ENCODE results near the gene TRIM46. TPM values are rescaled to one million over a fixed set of nuclear protein-coding genes. Genes with fewer than 3 reads are reported as not detected.
A peak's percentile ranks its signal among the peaks of the same experiment; 100 is the strongest.
"Not testable (repeated sequence)": the region's sequence is repeated elsewhere in the genome, so short reads cannot be mapped to it uniquely, and the experiment has no call there.

TRIM46 gene
- total RNA-seq, 8 experiments from 2014 or later, result 0.20 to 20.2 (median 11.4) TPM

- H3K27ac ChIP-seq, result no peak overlapping the region
- no peaks in the 10 kb centered on the region for H3K4me1 ChIP-seq (replicated peaks in 1 of 2)
- no peak overlapping the region for H3K4me3 ChIP-seq
- WGBS, 10 experiments, result 60 to 83% (median 75%) methylated on average over 1 of the region's 1 CpG; no CpG with 5 or more reads in 3 of the 10 experiments
- no peak for ATAC-seq (replicated peaks in 6 of 8)
- in situ Hi-C loops (cut with MboI; ENCODE audit: low pct_unique_long_range_greater_than_20kb in 2 of 9, low sequenced_read_pairs in 9 of 9, unreplicated experiment in 9 of 9), result no loop called here
Measured at GRCh38 chr1:155158991-155159390, 14.7 kb upstream of the TRIM46 start.

- H3K4me1 ChIP-seq (replicated peaks in 1 of 2), result no peaks in the 10 kb centered on the region
- no peak for ATAC-seq (replicated peaks in 6 of 8)
- WGBS, 10 experiments, result 19 to 90% (median 78%) methylated on average over 1 to 8 of the region's 8 CpGs; no CpG with 5 or more reads in 3 of the 10 experiments
- no peak overlapping the region for H3K4me3 ChIP-seq
- no peak overlapping the region for H3K27ac ChIP-seq
- in situ Hi-C loops (cut with MboI; ENCODE audit: low pct_unique_long_range_greater_than_20kb in 2 of 9, low sequenced_read_pairs in 9 of 9, unreplicated experiment in 9 of 9), result loop anchor here in 4 of 9 experiments (10.0 kb wide), 2 partner anchors 55 to 65 kb away; no protein-coding TSS in a partner anchor
Measured at GRCh38 chr1:155160128-155160527, 13.5 kb upstream of the TRIM46 start.

GRCh38 chr1:155162631-155163030 lies 11.0 kb upstream of the TRIM46 start:
- WGBS, 10 experiments, result 70 to 100% (median 100%) methylated on average over 1 to 6 of the region's 6 CpGs; no CpG with 5 or more reads in 1 of the 10 experiments
- not testable (repeated sequence) for H3K4me3 ChIP-seq; ATAC-seq (replicated peaks in 6 of 8); H3K27ac ChIP-seq
- peaks cover 10 to 16% of the 10 kb centered on the region in 2 donors for H3K4me1 ChIP-seq (replicated peaks in 1 of 2)
- in situ Hi-C loops (cut with MboI; ENCODE audit: low pct_unique_long_range_greater_than_20kb in 2 of 9, low sequenced_read_pairs in 9 of 9, unreplicated experiment in 9 of 9), result loop anchor here in 4 of 9 experiments (10.0 kb wide), 2 partner anchors 58 to 68 kb away; no protein-coding TSS in a partner anchor

GRCh38 chr1:155163785-155164184 lies 9.9 kb upstream of the TRIM46 start:
- in situ Hi-C loops (cut with MboI; ENCODE audit: low pct_unique_long_range_greater_than_20kb in 2 of 9, low sequenced_read_pairs in 9 of 9, unreplicated experiment in 9 of 9), result loop anchor here in 4 of 9 experiments (10.0 kb wide), 2 partner anchors 59 to 69 kb away; no protein-coding TSS in a partner anchor
- not testable (repeated sequence) for H3K27ac ChIP-seq; ATAC-seq (replicated peaks in 6 of 8); H3K4me3 ChIP-seq
- peaks cover 10 to 17% of the 10 kb centered on the region in 2 donors for H3K4me1 ChIP-seq (replicated peaks in 1 of 2)
- 77 to 100% (median 95%) methylated on average over 1 to 4 of the region's 4 CpGs for WGBS, 10 experiments

- peaks cover 10 to 17% of the 10 kb centered on the region in 2 donors for H3K4me1 ChIP-seq (replicated peaks in 1 of 2)
- in situ Hi-C loops (cut with MboI; ENCODE audit: low pct_unique_long_range_greater_than_20kb in 2 of 9, low sequenced_read_pairs in 9 of 9, unreplicated experiment in 9 of 9), result loop anchor here in 5 of 9 experiments (5.0 to 10.0 kb wide), 3 partner anchors 60 to 72 kb away; no protein-coding TSS in a partner anchor
- not testable (repeated sequence) for H3K4me3 ChIP-seq; ATAC-seq (replicated peaks in 6 of 8); H3K27ac ChIP-seq
- 70 to 95% (median 89%) methylated on average over 2 to 8 of the region's 11 CpGs; no CpG with 5 or more reads in 4 of the 10 experiments for WGBS, 10 experiments
Measured at GRCh38 chr1:155164625-155165024, 9.0 kb upstream of the TRIM46 start.

- in situ Hi-C loops (cut with MboI; ENCODE audit: low pct_unique_long_range_greater_than_20kb in 2 of 9, low sequenced_read_pairs in 9 of 9, unreplicated experiment in 9 of 9), result loop anchor here in 5 of 9 experiments (5.0 to 10.0 kb wide), 3 partner anchors 61 to 74 kb away; no protein-coding TSS in a partner anchor
- Histone ChIP-seq H3K4me3 (no peak overlapping the region), H3K4me1 (replicated peaks in 1 of 2) (peaks cover 10 to 17% of the 10 kb centered on the region in 2 donors), H3K27ac (peak overlapping the region in 1 of 2 donors; percentile 50)
- WGBS, 10 experiments, result 49 to 81% (median 54%) methylated on average over 3 of the region's 8 CpGs; no CpG with 5 or more reads in 7 of the 10 experiments
- ATAC-seq (replicated peaks in 6 of 8), result peak in 3 of 8 experiments; percentile 0 to 9 (median 6)
Measured at GRCh38 chr1:155166051-155166470, 7.6 kb upstream of the TRIM46 start.

GRCh38 chr1:155166471-155167165 lies 7.0 kb upstream of the TRIM46 start:
- WGBS, 10 experiments, result 16 to 50% (median 35%) methylated on average over 1 to 12 of the region's 27 CpGs; no CpG with 5 or more reads in 6 of the 10 experiments
- peak overlapping the region; percentile 50 to 69 for H3K27ac ChIP-seq
- in situ Hi-C loops (cut with MboI; ENCODE audit: low pct_unique_long_range_greater_than_20kb in 2 of 9, low sequenced_read_pairs in 9 of 9, unreplicated experiment in 9 of 9), result loop anchor here in 5 of 9 experiments (5.0 to 10.0 kb wide), 3 partner anchors 62 to 74 kb away; no protein-coding TSS in a partner anchor
- peaks cover 10 to 17% of the 10 kb centered on the region in 2 donors for H3K4me1 ChIP-seq (replicated peaks in 1 of 2)
- ATAC-seq (replicated peaks in 6 of 8), result peak in 7 of 8 experiments; percentile 43 to 81 (median 77)
- peak overlapping the region in 1 of 5 donors; percentile 7 for H3K4me3 ChIP-seq

GRCh38 chr1:155167166-155168104 lies 6.2 kb upstream of the TRIM46 start:
- 6 to 33% (median 17%) methylated on average over 2 to 14 of the region's 28 CpGs; no CpG with 5 or more reads in 2 of the 10 experiments for WGBS, 10 experiments

GRCh38 chr1:155168105-155168445 lies 5.6 kb upstream of the TRIM46 start:
- not testable (repeated sequence) for ATAC-seq (replicated peaks in 6 of 8); H3K4me3 ChIP-seq; H3K27ac ChIP-seq
- in situ Hi-C loops (cut with MboI; ENCODE audit: low pct_unique_long_range_greater_than_20kb in 2 of 9, low sequenced_read_pairs in 9 of 9, unreplicated experiment in 9 of 9), result loop anchor here in 5 of 9 experiments (5.0 to 10.0 kb wide), 3 partner anchors 63 to 76 kb away; no protein-coding TSS in a partner anchor
- H3K4me1 ChIP-seq (replicated peaks in 1 of 2), result peaks cover 16 to 21% of the 10 kb centered on the region in 2 donors
- WGBS, 10 experiments, result 8 to 80% (median 54%) methylated on average over 1 to 4 of the region's 4 CpGs; no CpG with 5 or more reads in 5 of the 10 experiments

More at GRCh38 chr1:155167166-155168104, 6.2 kb upstream of the TRIM46 start:
- H3K4me1 ChIP-seq (replicated peaks in 1 of 2), result peaks cover 16 to 21% of the 10 kb centered on the region in 2 donors
- peak overlapping the region in 2 of 5 donors; percentile 7 to 12 for H3K4me3 ChIP-seq
- ATAC-seq (replicated peaks in 6 of 8), result peak; percentile 61 to 83 (median 70)
- in situ Hi-C loops (cut with MboI; ENCODE audit: low pct_unique_long_range_greater_than_20kb in 2 of 9, low sequenced_read_pairs in 9 of 9, unreplicated experiment in 9 of 9), result loop anchor here in 5 of 9 experiments (5.0 to 10.0 kb wide), 3 partner anchors 63 to 75 kb away; no protein-coding TSS in a partner anchor
- H3K27ac ChIP-seq, result peak overlapping the region; percentile 5 to 69

- ATAC-seq (replicated peaks in 6 of 8), result no peak
- 53 to 92% (median 85%) methylated on average over 4 to 10 of the region's 10 CpGs; no CpG with 5 or more reads in 2 of the 10 experiments for WGBS, 10 experiments
- H3K4me1 ChIP-seq (replicated peaks in 1 of 2), result peaks cover 16 to 21% of the 10 kb centered on the region in 2 donors
- H3K27ac ChIP-seq, result no peak overlapping the region
- in situ Hi-C loops (cut with MboI; ENCODE audit: low pct_unique_long_range_greater_than_20kb in 2 of 9, low sequenced_read_pairs in 9 of 9, unreplicated experiment in 9 of 9), result loop anchor here in 5 of 9 experiments (5.0 to 10.0 kb wide), 3 partner anchors 64 to 76 kb away; no protein-coding TSS in a partner anchor
- H3K4me3 ChIP-seq, result no peak overlapping the region
Measured at GRCh38 chr1:155168456-155169210, 5.0 kb upstream of the TRIM46 start.

GRCh38 chr1:155169541-155169940 lies 4.1 kb upstream of the TRIM46 start:
- WGBS, 10 experiments, result 10 to 82% (median 67%) methylated on average over 1 to 5 of the region's 5 CpGs; no CpG with 5 or more reads in 3 of the 10 experiments
- no peak for ATAC-seq (replicated peaks in 6 of 8)
- H3K4me1 ChIP-seq (replicated peaks in 1 of 2), result peaks cover 16 to 21% of the 10 kb centered on the region in 2 donors
- no peak overlapping the region for H3K4me3 ChIP-seq
- no peak overlapping the region for H3K27ac ChIP-seq
- in situ Hi-C loops (cut with MboI; ENCODE audit: low pct_unique_long_range_greater_than_20kb in 2 of 9, low sequenced_read_pairs in 9 of 9, unreplicated experiment in 9 of 9), result loop anchor here in 5 of 9 experiments (5.0 to 10.0 kb wide), 3 partner anchors 65 to 77 kb away; no protein-coding TSS in a partner anchor
